Measurements from ENCODE around the gene ALK. TPM values are rescaled to one million over a fixed set of nuclear protein-coding genes. Genes with fewer than 3 reads are reported as not detected.
"Not testable (repeated sequence)": the region's sequence is repeated elsewhere in the genome, so short reads cannot be mapped to it uniquely, and the experiment has no call there.

The ALK gene
- total RNA-seq, 1 donor from 2014 or later: 0.14 TPM

- intact Hi-C loops (cut with micrococcal nuclease): no loop called here
- DNase-seq: no peak
- H3K4me3 ChIP-seq: no peak overlapping the region
- H3K27me3 ChIP-seq (ENCODE audit: low read depth): peaks cover 13% of the 10 kb centered on the region
- no peaks in the 10 kb centered on the region for H3K9me3 ChIP-seq (replicated peaks)
- no peak for TF ChIP-seq CTCF (IDR thresholded peaks at IDR 0.05; ENCODE audit: borderline replicate concordance)
- H3K27ac ChIP-seq (replicated peaks): no peak overlapping the region
- no peaks in the 10 kb centered on the region for H3K36me3 ChIP-seq
- no peaks in the 10 kb centered on the region for H3K4me1 ChIP-seq
Observed at GRCh38 chr2:29753671-29754444, 167.5 kb downstream of the ALK start.

GRCh38 chr2:29751390-29751789, 170.0 kb downstream of the ALK start:
- intact Hi-C loops (cut with micrococcal nuclease): no loop called here

GRCh38 chr2:29750463-29750862, 170.9 kb downstream of the ALK start:
- H3K27ac ChIP-seq (replicated peaks); H3K4me3 ChIP-seq; H3K36me3 ChIP-seq; intact Hi-C loops (cut with micrococcal nuclease); H3K9me3 ChIP-seq (replicated peaks); H3K4me1 ChIP-seq; DNase-seq: not testable (repeated sequence)
- peaks cover 20% of the 10 kb centered on the region for H3K27me3 ChIP-seq (ENCODE audit: low read depth)

More at GRCh38 chr2:29751390-29751789, 170.0 kb downstream of the ALK start:
- TF ChIP-seq CTCF (IDR thresholded peaks at IDR 0.05; ENCODE audit: borderline replicate concordance): no peak
- Histone ChIP-seq H3K36me3 (no peaks in the 10 kb centered on the region), H3K4me3 (no peak overlapping the region), H3K27ac (replicated peaks) (no peak overlapping the region), H3K9me3 (replicated peaks) (no peaks in the 10 kb centered on the region), H3K27me3 (ENCODE audit: low read depth) (peaks cover 11% of the 10 kb centered on the region), H3K4me1 (no peaks in the 10 kb centered on the region)
- DNase-seq: no peak

- Histone ChIP-seq H3K27me3 (ENCODE audit: low read depth) (peaks cover 23% of the 10 kb centered on the region), H3K36me3 (no peaks in the 10 kb centered on the region), H3K27ac (replicated peaks) (no peak overlapping the region), H3K9me3 (replicated peaks) (no peaks in the 10 kb centered on the region), H3K4me3 (no peak overlapping the region), H3K4me1 (no peaks in the 10 kb centered on the region)
- intact Hi-C loops (cut with micrococcal nuclease): no loop called here
- no peak for TF ChIP-seq CTCF (IDR thresholded peaks at IDR 0.05; ENCODE audit: borderline replicate concordance)
- DNase-seq: no peak
Observed at GRCh38 chr2:29749843-29750242, 171.5 kb downstream of the ALK start.

- no peak for TF ChIP-seq CTCF (IDR thresholded peaks at IDR 0.05; ENCODE audit: borderline replicate concordance)
- Histone ChIP-seq H3K27ac (replicated peaks) (no peak overlapping the region), H3K27me3 (ENCODE audit: low read depth) (peaks cover 21% of the 10 kb centered on the region), H3K36me3 (no peaks in the 10 kb centered on the region), H3K9me3 (replicated peaks) (no peaks in the 10 kb centered on the region), H3K4me1 (no peaks in the 10 kb centered on the region), H3K4me3 (no peak overlapping the region)
- intact Hi-C loops (cut with micrococcal nuclease): no loop called here
- DNase-seq: no peak
Observed at GRCh38 chr2:29749041-29749440, 172.3 kb downstream of the ALK start.

- no peak overlapping the region for H3K4me3 ChIP-seq
- H3K9me3 ChIP-seq (replicated peaks): no peaks in the 10 kb centered on the region
- no peaks in the 10 kb centered on the region for H3K4me1 ChIP-seq
- peaks cover 19% of the 10 kb centered on the region for H3K27me3 ChIP-seq (ENCODE audit: low read depth)
- H3K36me3 ChIP-seq: no peaks in the 10 kb centered on the region
- no peak for DNase-seq
- intact Hi-C loops (cut with micrococcal nuclease): no loop called here
- no peak for TF ChIP-seq CTCF (IDR thresholded peaks at IDR 0.05; ENCODE audit: borderline replicate concordance)
- H3K27ac ChIP-seq (replicated peaks): no peak overlapping the region
Observed at GRCh38 chr2:29747786-29748470, 173.5 kb downstream of the ALK start.

All from left ventricle myocardium inferior (tissue), 1 donor.